GM21529 (cell line): ENCODE results near the gene SCFD2.
"Not testable (repeated sequence)": the region's sequence is repeated elsewhere in the genome, so short reads cannot be mapped to it uniquely, and the experiment has no call there.

Experiments used
- ATAC-seq: cut with Tn5 transposase; IDR thresholded peaks from one replicate; pipeline ENCODE4 v1.9.1; 2021; ENCODE audit not compliant: unreplicated experiment

The SCFD2 gene

GRCh38 chr4:53346920-53347852, 18.7 kb downstream of the SCFD2 start:
- no peak for ATAC-seq

GRCh38 chr4:53346392-53346791, 19.5 kb downstream of the SCFD2 start:
- ATAC-seq: not testable (repeated sequence)

- not testable (repeated sequence) for ATAC-seq
Measured at GRCh38 chr4:53340145-53340544, 25.7 kb downstream of the SCFD2 start.

GRCh38 chr4:53334916-53335315, 30.9 kb downstream of the SCFD2 start:
- ATAC-seq: not testable (repeated sequence)

DNA sequence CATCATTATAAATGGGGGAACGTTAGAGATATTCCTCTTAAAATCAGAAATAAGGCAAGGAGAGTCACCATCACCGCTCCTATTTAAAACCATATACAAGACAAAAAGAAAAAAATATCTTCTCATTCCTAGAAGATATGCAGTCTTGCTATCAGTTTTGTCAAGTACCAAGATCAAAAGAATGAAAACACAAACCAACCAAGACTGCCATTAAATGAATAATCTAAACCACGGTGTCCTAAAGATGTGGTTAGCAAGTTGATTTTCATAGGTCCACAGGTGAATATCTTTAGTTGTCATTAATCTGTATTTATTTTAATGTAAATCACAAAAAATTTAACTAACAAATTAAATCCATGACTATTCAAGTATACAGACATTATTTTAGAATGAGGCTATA, 39.3 kb downstream of the SCFD2 start:
- no peak for ATAC-seq

DNA sequence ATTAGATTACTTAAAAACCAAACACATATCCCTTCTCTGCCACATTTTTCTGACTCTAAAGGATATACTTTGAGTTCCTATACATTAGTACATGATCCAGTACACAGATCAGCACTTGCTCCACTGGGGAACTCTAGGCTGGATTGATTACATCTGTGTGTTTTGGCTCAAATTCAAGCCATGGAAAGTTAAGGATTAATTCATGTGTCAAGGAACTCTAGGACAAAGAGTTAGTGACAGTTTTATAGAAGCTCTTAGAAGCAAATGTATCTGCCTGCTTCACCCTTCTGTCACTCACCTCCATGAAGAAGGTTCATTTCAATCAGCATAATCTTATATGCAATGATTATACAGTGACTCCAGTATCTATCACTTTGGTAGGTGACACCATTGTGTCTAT, 43.2 kb downstream of the SCFD2 start:
- no peak for ATAC-seq

DNA sequence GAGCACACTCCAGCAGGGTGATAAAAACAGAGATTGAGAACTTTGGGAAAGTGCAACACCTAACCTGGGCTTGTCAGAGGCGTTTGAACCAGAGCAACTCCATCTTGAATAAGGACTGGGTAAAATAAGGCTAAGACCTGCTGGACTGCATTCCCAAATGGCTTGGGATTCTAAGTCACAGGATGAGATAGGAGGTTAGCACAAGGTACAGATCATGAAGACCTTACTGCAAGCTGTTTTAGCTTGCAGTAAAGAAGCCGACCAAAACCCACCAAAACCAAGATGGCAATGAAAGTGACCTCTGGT, 43.9 kb downstream of the SCFD2 start:
- no peak for ATAC-seq

DNA sequence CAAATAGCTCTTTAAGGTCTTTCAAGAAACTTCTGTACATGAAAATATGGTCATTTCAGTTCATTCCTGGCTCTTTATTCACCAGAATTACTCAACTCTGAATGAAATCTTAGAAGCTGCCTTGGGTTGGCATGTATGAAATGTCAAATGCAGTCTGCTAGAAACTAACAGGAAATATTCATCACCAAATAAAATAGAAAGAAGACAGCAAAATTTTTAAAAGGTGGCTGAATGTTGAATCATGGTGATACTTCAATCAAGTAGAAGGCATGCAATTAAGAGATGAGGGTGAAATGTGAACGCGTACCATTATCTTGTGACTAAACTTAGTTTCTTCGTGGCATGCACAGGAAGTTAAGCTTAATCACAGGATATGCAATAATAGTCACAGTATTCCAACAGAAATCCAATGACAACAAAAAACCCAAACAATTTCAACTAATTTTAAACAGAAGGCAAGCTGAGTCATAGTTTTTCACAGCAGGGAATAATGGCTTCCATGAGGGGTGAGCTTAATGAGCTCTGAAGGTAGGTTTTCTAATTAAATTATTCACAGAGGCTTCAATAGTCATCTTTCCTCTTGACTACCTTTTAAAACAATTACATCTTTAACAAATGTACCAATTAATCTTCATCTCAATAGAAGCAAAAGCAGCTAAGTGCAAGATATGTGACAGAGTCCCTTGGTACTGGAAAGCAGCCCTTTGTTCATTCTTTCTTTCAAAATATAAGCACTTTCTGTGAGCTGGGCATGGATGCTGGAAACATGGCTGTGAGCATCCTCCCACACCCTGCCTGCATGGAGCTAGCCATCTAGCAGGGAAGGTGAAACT, 44.5 kb downstream of the SCFD2 start:
- no peak for ATAC-seq

GRCh38 chr4:53315300-53315699, 50.6 kb downstream of the SCFD2 start:
- ATAC-seq: no peak

DNA sequence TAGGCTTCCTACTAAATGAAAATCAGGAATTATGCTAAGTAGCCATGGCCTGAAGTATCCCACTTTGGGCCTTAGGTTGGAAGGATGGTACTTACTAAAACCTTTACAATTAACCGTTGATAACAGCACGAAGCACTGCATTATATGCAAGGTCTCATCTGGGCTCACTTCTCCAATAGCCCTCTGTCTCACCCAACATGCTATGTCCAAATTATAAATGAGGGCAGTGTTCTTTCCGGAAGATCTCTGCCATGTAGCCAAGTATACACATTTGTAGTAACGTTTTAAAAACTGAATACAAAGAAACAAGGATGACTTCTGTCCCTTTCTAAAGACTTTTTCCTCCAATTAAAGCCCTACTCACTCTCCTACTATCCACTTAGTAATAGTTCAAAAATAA, 51.6 kb downstream of the SCFD2 start:
- no peak for ATAC-seq

GRCh38 chr4:53313510-53313909, 52.4 kb downstream of the SCFD2 start:
- no peak for ATAC-seq

DNA sequence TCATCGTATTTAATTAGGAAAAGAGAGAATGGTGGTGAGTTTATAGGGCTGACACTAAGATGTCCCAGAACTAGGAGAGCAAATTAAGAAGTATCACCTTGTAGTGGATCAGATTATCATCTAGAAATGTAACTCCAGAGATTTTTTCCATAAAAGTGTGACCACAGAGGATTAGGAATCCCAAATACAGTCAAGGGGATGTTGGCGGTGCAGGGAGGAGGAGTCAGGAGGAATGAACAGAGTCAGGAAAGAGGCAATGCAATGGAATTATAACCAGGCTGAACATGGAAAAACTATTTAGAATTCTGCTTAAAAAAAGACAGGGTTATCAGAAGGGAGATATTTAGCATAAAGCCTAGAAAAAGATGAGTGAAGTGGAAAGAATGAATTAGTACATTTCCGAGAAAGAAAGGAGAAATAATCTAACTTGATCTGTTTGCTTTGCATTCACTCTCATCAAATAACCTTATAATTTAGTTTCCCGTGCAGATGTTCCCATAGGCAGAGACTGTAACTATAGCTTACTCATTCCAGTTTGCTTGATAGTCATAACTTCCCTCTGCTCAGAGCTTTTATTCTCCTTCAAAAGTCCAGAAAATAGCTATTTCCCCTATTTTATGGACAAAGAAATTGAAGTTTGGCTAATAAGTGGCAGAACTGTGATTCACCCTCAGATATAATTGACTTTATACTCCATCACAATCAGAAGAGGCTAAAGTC, 56.4 kb downstream of the SCFD2 start:
- no peak for ATAC-seq

DNA sequence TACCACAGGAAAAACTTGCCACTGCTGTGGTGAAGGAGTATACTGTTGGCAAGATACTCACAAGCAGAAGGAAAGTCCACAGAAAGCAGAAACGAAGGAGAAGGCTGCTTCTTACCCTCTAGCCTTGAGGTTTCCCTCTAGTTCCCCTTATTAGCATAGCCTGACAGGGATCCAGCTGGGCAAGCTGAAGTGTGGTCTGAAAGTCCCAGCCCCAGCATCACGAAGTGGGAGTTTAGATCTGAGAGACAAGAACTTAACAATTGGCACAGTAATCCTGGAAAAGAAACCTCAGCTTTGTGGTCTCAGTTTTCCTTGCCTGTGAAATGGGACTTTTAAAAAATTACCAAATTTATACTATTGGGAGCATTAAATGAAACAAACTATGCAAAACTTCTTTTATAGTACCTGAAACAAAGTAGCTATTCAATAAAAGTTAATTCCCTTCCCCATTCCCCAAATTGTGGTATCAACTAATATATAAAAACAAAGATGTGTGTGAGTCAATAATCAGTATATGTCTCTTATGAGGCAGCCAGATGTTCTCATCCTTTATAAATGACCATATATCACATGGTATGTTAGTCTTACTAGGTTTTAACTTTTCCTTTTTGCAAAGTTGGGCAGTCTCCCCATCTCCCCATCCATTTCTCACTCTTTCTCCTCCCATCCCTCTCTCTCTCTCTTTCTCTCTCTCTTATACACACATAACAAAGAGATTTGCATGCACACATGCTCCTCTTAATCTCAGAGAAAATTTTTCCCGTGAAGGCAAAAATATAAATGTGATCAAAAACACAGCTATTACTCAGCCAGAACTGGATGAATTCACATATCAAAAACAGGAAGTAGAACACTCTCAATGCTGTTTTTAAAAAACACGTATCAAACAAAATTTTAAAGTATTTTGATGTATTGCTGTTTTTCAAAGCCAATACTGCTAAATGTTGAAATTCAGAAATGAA, 57.8 kb downstream of the SCFD2 start:
- ATAC-seq: peak; percentile 82

GRCh38 chr4:53307210-53307609, 58.7 kb downstream of the SCFD2 start:
- ATAC-seq: peak; percentile 9

- no peak for ATAC-seq
Measured at GRCh38 chr4:53306729-53307128, 59.1 kb downstream of the SCFD2 start.

DNA sequence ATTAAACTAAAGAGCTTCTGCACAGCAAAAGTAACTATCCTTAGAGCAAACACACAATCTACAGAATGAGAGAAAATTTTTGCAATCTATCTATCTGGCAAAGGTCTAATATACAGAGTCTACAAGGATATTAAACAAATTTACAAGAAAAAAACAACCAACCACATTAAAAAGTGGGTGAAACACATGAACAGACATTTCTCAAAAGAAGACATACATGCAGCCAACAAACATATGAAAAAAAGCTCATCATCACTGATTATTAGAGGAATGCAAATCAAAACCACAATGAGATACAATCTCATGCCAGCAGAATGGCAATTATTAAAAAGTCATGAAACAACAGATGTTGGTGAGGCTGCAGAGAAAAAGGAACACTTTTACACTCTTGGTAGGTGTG, 73.7 kb downstream of the SCFD2 start:
- not testable (repeated sequence) for ATAC-seq

DNA sequence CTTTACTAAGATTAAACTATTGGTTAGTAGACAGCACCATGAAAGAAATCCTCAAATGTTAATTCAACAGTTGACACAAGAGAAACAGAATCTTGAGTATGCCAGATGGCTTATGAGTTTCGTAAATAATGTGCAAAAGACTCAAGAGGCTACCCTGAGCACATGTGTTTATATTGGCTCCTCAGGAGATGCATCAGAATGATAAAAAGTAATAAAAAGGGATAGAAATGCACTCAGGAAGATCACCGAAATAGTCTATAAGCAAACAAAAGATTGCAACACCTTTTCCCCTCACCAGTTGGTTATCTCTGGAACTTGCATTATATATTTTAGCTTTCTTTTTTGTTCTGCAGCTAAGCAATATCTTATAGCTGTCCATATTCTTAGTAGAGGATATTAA, 84.4 kb downstream of the SCFD2 start:
- no peak for ATAC-seq

DNA sequence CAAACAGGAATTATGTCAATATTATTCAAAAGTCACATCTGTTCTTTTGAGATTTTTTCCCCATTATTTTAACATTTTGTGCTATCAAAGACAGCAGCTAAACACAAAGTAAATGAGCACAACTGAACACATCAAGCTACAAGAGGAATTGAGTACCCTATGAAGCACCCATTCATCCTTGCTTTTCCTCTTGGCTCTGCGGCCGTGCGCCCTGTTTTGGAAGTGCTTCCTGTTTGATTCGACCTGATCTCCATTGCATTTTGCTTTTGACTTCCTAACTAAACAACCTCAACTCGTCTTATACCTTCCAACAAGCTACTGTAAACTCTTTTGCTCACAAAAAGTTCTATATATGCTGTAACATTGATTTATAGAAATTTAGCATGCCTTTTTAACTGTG, 85.0 kb downstream of the SCFD2 start:
- no peak for ATAC-seq

GRCh38 chr4:53274609-53275268, 91.1 kb downstream of the SCFD2 start:
- ATAC-seq: no peak

DNA sequence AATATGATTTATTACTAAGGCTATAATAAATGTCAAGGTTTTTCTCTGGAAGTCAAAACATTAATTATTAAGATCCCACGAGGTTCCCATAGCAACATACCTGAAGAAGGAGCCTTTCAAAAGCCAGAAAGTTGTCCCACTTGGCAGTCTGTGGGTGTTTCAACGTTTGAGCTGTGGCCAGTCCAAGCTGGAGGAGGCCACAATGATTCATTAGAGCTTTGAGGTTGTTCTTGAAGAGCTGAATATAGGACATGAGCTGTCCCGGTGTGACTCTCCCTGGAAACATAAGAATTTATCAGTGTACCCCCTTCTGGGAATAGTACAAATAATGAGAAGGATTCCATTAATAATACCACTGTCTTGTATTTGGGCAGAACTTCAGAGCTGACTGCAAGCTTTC, 92.1 kb downstream of the SCFD2 start:
- no peak for ATAC-seq
